DOHH2 (cell line): Measurements from ENCODE around the gene FHOD3.

Experiments used
- H3F3A ChIP-seq: fragments of 200-600 bp; sonication (generic), shearing (Covaris generic); 2 replicates; pipeline ENCODE4 v1.6.0; 2016; ENCODE audit warnings: antibody characterized with exemption, mild to moderate bottlenecking; ENCODE audit not compliant: control insufficient read depth, insufficient read depth
- H3K27ac ChIP-seq: fragments of 200-600 bp; sonication (generic); 2 replicates; pipeline ENCODE4 v1.5.1; 2014; ENCODE audit warnings: low read depth, mild to moderate bottlenecking, low read length, moderate library complexity
- H3K27me3 ChIP-seq: fragments of 200-600 bp; sonication (generic); 2 replicates; pipeline ENCODE4 v1.6.1; 2014; ENCODE audit warnings: mild to moderate bottlenecking, low read length, mixed read lengths; ENCODE audit not compliant: control insufficient read depth
- H3K36me3 ChIP-seq: fragments of 200-600 bp; sonication (generic); 2 replicates; pipeline ENCODE4 v1.6.1; 2014; ENCODE audit warnings: mild to moderate bottlenecking, low read length, moderate library complexity, mixed read lengths; ENCODE audit not compliant: control insufficient read depth
- H3K4me1 ChIP-seq: fragments of 200-600 bp; sonication (generic); 2 replicates; pipeline ENCODE4 v1.6.1; 2014; ENCODE audit warnings: mild to moderate bottlenecking, low read length, mixed read lengths; ENCODE audit not compliant: control insufficient read depth
- H3K4me2 ChIP-seq: fragments of 200-600 bp; sonication (generic); 2 replicates; pipeline ENCODE4 v1.6.0; 2014; ENCODE audit warnings: mild to moderate bottlenecking, low read length, moderate library complexity
- H3K4me3 ChIP-seq: fragments of 200-600 bp; sonication (generic); 2 replicates; pipeline ENCODE4 v1.5.1; 2014; ENCODE audit warnings: mild to moderate bottlenecking, low read length, mixed read lengths
- H3K79me2 ChIP-seq: fragments of 200-600 bp; sonication (generic); 2 replicates; pipeline ENCODE4 v1.6.1; 2014; ENCODE audit warnings: mild to moderate bottlenecking, low read length, mixed read lengths; ENCODE audit not compliant: control insufficient read depth
- H3K9me2 ChIP-seq: fragments of 200-600 bp; sonication (generic); replicated peaks from 2 replicates; pipeline ENCODE4 v1.6.1; 2014; ENCODE audit warnings: mild to moderate bottlenecking, low read length, mixed read lengths; ENCODE audit not compliant: control insufficient read depth
- H3K9me3 ChIP-seq: fragments of 200-600 bp; sonication (generic); 2 replicates; pipeline ENCODE4 v1.6.1; 2014; ENCODE audit warnings: antibody characterized with exemption, low read length, mixed read lengths; ENCODE audit not compliant: control insufficient read depth, insufficient read depth
- H4K20me1 ChIP-seq: fragments of 200-600 bp; sonication (generic); 2 replicates; pipeline ENCODE4 v1.6.0; 2014; ENCODE audit warnings: low read depth, mild to moderate bottlenecking, antibody characterized with exemption, low read length, moderate library complexity; ENCODE audit not compliant: control insufficient read depth, insufficient read depth
- EZH2phosphoT487 ChIP-seq: fragments of 200-600 bp; sonication (generic); IDR thresholded peaks from 2 replicates; pipeline ENCODE4 v1.6.1; 2017; ENCODE audit warnings: borderline replicate concordance, mild to moderate bottlenecking, antibody characterized with exemption, low read length, moderate library complexity, mixed read lengths
- TF ChIP-seq, protein P1 (sequence below): fragments of 200-600 bp; sonication (generic); IDR thresholded peaks from one replicate; pipeline ENCODE4 v1.5.1; 2014; ENCODE audit warnings: antibody characterized with exemption, mild to moderate bottlenecking, low read depth, low read length; ENCODE audit not compliant: poor library complexity, severe bottlenecking

Gene FHOD3

DNA sequence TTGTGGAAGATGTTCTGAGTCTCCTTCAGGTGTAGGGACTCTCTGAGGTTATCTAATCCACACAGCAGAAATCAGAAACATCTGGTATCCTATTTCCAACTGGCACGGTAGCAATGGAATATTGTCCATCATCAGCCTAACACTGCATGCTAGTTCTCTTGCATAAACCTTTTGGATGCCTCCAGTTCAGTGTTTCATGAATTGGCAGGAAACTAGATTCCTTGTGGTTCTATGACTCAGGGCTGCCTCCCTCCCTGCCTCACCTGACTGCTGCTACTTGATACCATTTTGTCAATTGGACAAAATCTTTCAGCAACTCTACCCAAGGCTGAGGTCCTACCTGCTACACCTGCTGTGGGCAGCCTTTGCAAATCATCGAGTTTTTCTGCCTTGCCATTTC lies 400.4 kb downstream of the FHOD3 start:
- no peak for TF ChIP-seq EZH2phosphoT487
- TF ChIP-seq, protein P1, sequence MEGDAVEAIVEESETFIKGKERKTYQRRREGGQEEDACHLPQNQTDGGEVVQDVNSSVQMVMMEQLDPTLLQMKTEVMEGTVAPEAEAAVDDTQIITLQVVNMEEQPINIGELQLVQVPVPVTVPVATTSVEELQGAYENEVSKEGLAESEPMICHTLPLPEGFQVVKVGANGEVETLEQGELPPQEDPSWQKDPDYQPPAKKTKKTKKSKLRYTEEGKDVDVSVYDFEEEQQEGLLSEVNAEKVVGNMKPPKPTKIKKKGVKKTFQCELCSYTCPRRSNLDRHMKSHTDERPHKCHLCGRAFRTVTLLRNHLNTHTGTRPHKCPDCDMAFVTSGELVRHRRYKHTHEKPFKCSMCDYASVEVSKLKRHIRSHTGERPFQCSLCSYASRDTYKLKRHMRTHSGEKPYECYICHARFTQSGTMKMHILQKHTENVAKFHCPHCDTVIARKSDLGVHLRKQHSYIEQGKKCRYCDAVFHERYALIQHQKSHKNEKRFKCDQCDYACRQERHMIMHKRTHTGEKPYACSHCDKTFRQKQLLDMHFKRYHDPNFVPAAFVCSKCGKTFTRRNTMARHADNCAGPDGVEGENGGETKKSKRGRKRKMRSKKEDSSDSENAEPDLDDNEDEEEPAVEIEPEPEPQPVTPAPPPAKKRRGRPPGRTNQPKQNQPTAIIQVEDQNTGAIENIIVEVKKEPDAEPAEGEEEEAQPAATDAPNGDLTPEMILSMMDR: no peak
- Histone ChIP-seq H3K4me3 (no peak overlapping the region), H4K20me1 (no peaks in the 10 kb centered on the region), H3F3A (no peaks in the 10 kb centered on the region), H3K27ac (no peak overlapping the region), H3K4me1 (peaks cover 62% of the 10 kb centered on the region), H3K4me2 (no peak overlapping the region), H3K9me3 (no peaks in the 10 kb centered on the region), H3K79me2 (peaks cover 97% of the 10 kb centered on the region), H3K36me3 (peaks cover 15% of the 10 kb centered on the region), H3K9me2 (no peaks in the 10 kb centered on the region), H3K27me3 (no peaks in the 10 kb centered on the region)

- Histone ChIP-seq H3K9me2 (no peaks in the 10 kb centered on the region), H3K4me2 (no peak overlapping the region), H4K20me1 (no peaks in the 10 kb centered on the region), H3K4me3 (no peak overlapping the region), H3K9me3 (no peaks in the 10 kb centered on the region), H3K36me3 (peaks cover 9% of the 10 kb centered on the region), H3K4me1 (peaks cover 36% of the 10 kb centered on the region), H3K27ac (no peak overlapping the region), H3F3A (no peaks in the 10 kb centered on the region), H3K27me3 (no peaks in the 10 kb centered on the region), H3K79me2 (peaks cover 92% of the 10 kb centered on the region)
- no peak for TF ChIP-seq EZH2phosphoT487
- TF ChIP-seq, protein P1: no peak
Observed at GRCh38 chr18:36700955-36701354, 403.4 kb downstream of the FHOD3 start.

- TF ChIP-seq EZH2phosphoT487: no peak
- TF ChIP-seq, protein P1: no peak
- no peaks in the 10 kb centered on the region for H4K20me1 ChIP-seq
- peaks cover 8% of the 10 kb centered on the region for H3K36me3 ChIP-seq
- H3K79me2 ChIP-seq: peaks cover 89% of the 10 kb centered on the region
- no peak overlapping the region for H3K27ac ChIP-seq
- no peaks in the 10 kb centered on the region for H3K9me2 ChIP-seq
- peaks cover 22% of the 10 kb centered on the region for H3K4me1 ChIP-seq
- H3F3A ChIP-seq: no peaks in the 10 kb centered on the region
- H3K4me2 ChIP-seq: no peak overlapping the region
- no peaks in the 10 kb centered on the region for H3K27me3 ChIP-seq
- H3K9me3 ChIP-seq: no peaks in the 10 kb centered on the region
- H3K4me3 ChIP-seq: no peak overlapping the region
Observed at GRCh38 chr18:36702401-36703013, 405.0 kb downstream of the FHOD3 start.
